Memory B cell (primary cell): Measurements from ENCODE around the gene SHISA6.

ENCODE experiments used
- ATAC-seq: fragments of 150-1000 bp; cut with Tn5 transposase; 2 replicates; pipeline ENCODE4 v1.10.0; 2021; ENCODE audit warnings: low read depth, mild to moderate bottlenecking, moderate library complexity
- DNase-seq, 2 donors: peaks; one replicate each; pipeline ENCODE4 v3.0.0; 2022; ENCODE audit warnings: low spot score in 2 of 2
- H3K27ac Mint-ChIP-seq: one replicate; pipeline ENCODE4 v1.8.0; 2022; ENCODE audit warnings: mild to moderate bottlenecking, moderate library complexity, mixed read lengths
- H3K27me3 Mint-ChIP-seq: one replicate; pipeline ENCODE4 v1.8.0; 2022; ENCODE audit warnings: mixed read lengths
- H3K36me3 Mint-ChIP-seq: one replicate; pipeline ENCODE4 v1.8.0; 2022; ENCODE audit warnings: mild to moderate bottlenecking, mixed read lengths
- H3K4me1 Mint-ChIP-seq: one replicate; pipeline ENCODE4 v1.8.0; 2022; ENCODE audit warnings: mixed read lengths
- H3K4me3 Mint-ChIP-seq: one replicate; pipeline ENCODE4 v1.8.0; 2022; ENCODE audit warnings: mild to moderate bottlenecking, moderate library complexity, mixed read lengths
- H3K9me3 Mint-ChIP-seq: one replicate; pipeline ENCODE4 v1.8.0; 2022; ENCODE audit warnings: mixed read lengths

Gene SHISA6

GRCh38 chr17:11438673-11439072 lies 197.7 kb downstream of the SHISA6 start:
- peaks cover 6% of the 10 kb centered on the region for H3K9me3 Mint-ChIP-seq

DNA sequence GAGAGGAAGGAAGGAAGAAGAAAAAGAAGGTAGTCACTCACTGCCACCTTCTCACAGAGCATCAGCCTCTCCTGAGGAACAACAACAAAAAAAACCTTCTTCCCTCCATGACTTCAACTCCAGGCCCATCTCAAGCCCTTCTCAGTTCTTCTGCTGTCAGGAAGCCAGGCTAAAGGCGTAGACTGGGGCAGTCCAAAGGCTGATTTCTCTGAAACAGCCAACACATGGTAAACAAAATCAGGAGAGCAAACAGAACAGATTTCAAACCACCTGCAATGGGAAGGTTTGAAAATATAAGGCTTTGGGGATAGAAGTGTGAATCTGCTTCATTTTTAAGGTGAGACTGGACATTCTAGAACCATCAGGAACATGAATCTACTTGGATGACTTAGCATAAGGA lies 200.0 kb downstream of the SHISA6 start:
- Mint-ChIP-seq H3K27me3 (peaks cover 3% of the 10 kb centered on the region), H3K27ac (no peak overlapping the region)

More at GRCh38 chr17:11438673-11439072, 197.7 kb downstream of the SHISA6 start:
- DNase-seq, result no peak
- H3K27ac Mint-ChIP-seq, result no peak overlapping the region
- H3K4me3 Mint-ChIP-seq, result no peak overlapping the region
- H3K27me3 Mint-ChIP-seq, result peaks cover 3% of the 10 kb centered on the region
- H3K4me1 Mint-ChIP-seq, result no peaks in the 10 kb centered on the region
- no peaks in the 10 kb centered on the region for H3K36me3 Mint-ChIP-seq
- ATAC-seq, result no peak

GRCh38 chr17:11446316-11446715 lies 205.3 kb downstream of the SHISA6 start:
- H3K9me3 Mint-ChIP-seq, result peaks cover 4% of the 10 kb centered on the region
- ATAC-seq (no peak), DNase-seq (no peak)
- no peaks in the 10 kb centered on the region for H3K4me1 Mint-ChIP-seq
- no peaks in the 10 kb centered on the region for H3K27me3 Mint-ChIP-seq
- no peaks in the 10 kb centered on the region for H3K36me3 Mint-ChIP-seq
- H3K4me3 Mint-ChIP-seq, result no peak overlapping the region
- no peak overlapping the region for H3K27ac Mint-ChIP-seq

More for the DNA sequence above, 200.0 kb downstream of the SHISA6 start:
- no peak for DNase-seq
- Mint-ChIP-seq H3K4me1 (no peaks in the 10 kb centered on the region), H3K9me3 (peaks cover 6% of the 10 kb centered on the region), H3K4me3 (no peak overlapping the region), H3K36me3 (no peaks in the 10 kb centered on the region)
- ATAC-seq, result no peak

GRCh38 chr17:11454096-11454495 lies 213.1 kb downstream of the SHISA6 start:
- Mint-ChIP-seq H3K4me3 (no peak overlapping the region), H3K27me3 (no peaks in the 10 kb centered on the region), H3K36me3 (no peaks in the 10 kb centered on the region), H3K4me1 (no peaks in the 10 kb centered on the region), H3K27ac (no peak overlapping the region), H3K9me3 (peaks cover 7% of the 10 kb centered on the region)
- ATAC-seq (no peak), DNase-seq (no peak)

DNA sequence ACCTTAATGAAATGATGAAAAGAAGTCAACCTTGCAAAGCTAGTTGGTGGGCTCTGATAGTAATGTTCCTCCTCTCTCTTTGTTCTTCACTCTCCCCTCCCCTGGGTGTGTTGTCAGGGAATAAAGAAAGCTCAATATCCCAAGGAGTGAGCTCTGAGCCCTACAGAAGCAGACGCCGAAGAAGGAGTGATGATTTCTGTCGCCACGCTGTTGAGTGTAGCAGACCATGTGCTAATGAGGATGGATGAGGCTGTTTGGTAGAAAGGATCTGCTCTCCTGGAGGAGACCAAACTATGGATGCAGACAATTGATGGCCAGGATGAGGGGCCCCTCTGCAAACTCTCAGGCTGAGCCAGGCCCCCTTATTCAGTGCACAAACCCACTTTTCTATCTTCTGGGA lies 217.3 kb downstream of the SHISA6 start:
- Mint-ChIP-seq H3K27me3 (no peaks in the 10 kb centered on the region), H3K4me3 (no peak overlapping the region), H3K4me1 (no peaks in the 10 kb centered on the region), H3K9me3 (peaks cover 5% of the 10 kb centered on the region), H3K36me3 (no peaks in the 10 kb centered on the region), H3K27ac (no peak overlapping the region)
- ATAC-seq (no peak), DNase-seq (no peak)

GRCh38 chr17:11459861-11460331 lies 218.9 kb downstream of the SHISA6 start:
- H3K4me3 Mint-ChIP-seq, result no peak overlapping the region
- peaks cover 1% of the 10 kb centered on the region for H3K9me3 Mint-ChIP-seq
- DNase-seq, result no peak
- no peak for ATAC-seq
- no peak overlapping the region for H3K27ac Mint-ChIP-seq
- no peaks in the 10 kb centered on the region for H3K4me1 Mint-ChIP-seq
- no peaks in the 10 kb centered on the region for H3K27me3 Mint-ChIP-seq
- H3K36me3 Mint-ChIP-seq, result no peaks in the 10 kb centered on the region

DNA sequence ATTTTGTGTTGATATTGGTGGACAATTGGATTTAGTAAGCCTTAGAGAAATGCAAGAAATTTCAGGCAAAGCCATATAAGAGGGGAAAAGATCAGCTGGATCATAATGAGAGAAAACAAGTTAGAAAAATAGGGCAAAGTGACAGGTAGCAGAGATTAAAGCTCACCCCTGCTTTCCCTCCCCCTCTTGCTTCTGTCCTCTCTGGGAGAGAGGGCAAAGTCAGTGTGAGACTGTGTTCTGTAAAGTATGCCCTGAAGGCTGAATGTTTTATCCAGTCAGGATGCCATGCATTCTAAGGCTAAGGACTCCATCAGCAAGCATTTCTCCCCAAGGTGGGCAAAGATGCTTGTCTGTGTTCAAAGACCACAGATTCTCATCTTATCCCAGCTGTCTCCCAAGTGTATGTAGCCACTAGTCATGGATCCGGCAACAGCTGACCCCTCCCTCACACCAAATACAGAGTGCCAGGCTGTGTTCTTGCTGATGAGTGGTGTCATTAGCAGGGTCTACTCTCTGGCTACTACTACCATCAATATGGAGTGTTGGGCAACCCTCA lies 221.1 kb downstream of the SHISA6 start:
- Mint-ChIP-seq H3K9me3 (peaks cover 3% of the 10 kb centered on the region), H3K36me3 (no peaks in the 10 kb centered on the region), H3K4me3 (no peak overlapping the region), H3K27me3 (no peaks in the 10 kb centered on the region), H3K4me1 (no peaks in the 10 kb centered on the region), H3K27ac (no peak overlapping the region)
- ATAC-seq (no peak), DNase-seq (no peak)

DNA sequence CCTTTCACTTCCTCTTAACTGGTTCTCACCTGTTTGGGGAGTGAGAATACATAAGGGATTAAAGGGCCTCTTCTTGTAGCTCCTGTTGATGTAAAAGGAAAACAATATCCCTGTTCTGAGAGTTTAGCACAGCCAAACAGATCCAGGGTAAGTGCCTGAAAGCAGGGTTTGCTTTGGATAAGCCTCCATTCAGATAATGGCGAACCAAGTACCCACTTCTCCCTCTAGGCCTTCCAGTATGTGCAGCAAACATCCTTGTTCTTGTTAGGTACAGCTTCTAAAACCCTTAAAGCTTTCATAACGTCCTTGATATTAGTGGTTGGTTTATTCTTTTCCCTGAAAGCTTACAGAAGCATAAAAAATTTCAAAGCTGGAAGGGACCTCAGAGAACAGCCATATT lies 226.6 kb downstream of the SHISA6 start:
- Mint-ChIP-seq H3K9me3 (peaks cover 5% of the 10 kb centered on the region), H3K27me3 (no peaks in the 10 kb centered on the region), H3K4me3 (no peak overlapping the region), H3K36me3 (no peaks in the 10 kb centered on the region), H3K27ac (no peak overlapping the region), H3K4me1 (no peaks in the 10 kb centered on the region)
- ATAC-seq (no peak), DNase-seq (no peak)

DNA sequence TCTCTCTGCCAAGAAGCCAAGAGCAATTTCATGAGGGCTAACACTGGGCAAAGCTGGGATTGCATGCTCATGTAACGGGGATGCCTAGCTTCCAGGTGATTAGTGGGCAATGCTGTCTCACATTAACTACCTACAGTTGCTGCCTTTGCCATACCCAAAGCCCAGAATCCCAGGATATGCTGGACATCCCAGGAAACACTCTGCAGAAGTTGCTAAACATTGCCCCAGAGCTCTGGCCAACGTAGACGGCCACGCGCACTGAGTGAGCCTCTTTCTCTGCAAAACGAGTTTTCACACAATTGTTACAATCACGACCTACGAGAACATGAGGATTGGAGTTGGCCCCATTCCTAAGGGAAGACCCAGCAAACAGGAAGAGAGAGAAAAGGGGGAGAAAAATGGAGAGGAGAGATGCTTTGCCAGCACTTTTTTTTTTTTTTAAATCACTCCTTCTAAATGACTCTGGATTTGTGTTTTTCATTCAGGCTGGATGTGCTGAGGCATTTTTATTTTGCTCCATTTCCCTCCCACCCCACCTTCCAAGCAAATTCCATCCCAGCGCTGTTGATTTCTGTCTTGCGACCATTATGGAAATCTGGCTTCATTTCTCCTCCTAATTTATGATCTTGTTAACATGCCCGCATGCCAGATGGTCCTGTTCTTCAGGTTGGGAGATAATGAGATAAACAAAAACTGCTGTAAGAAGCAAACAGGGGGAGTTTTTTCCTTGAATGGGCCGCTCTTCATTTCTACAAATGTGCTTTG lies 244.5 kb downstream of the SHISA6 start:
- Mint-ChIP-seq H3K36me3 (no peaks in the 10 kb centered on the region), H3K4me1 (no peaks in the 10 kb centered on the region), H3K27me3 (no peaks in the 10 kb centered on the region), H3K4me3 (no peak overlapping the region), H3K9me3 (peaks cover 3% of the 10 kb centered on the region), H3K27ac (no peak overlapping the region)
- no peak for DNase-seq
- ATAC-seq, result no peak

- Mint-ChIP-seq H3K27me3 (no peaks in the 10 kb centered on the region), H3K9me3 (peaks cover 3% of the 10 kb centered on the region), H3K4me1 (no peaks in the 10 kb centered on the region), H3K27ac (no peak overlapping the region), H3K36me3 (no peaks in the 10 kb centered on the region), H3K4me3 (no peak overlapping the region)
- DNase-seq, result no peak
- no peak for ATAC-seq
Observed at GRCh38 chr17:11486101-11486867, 245.3 kb downstream of the SHISA6 start.

DNA sequence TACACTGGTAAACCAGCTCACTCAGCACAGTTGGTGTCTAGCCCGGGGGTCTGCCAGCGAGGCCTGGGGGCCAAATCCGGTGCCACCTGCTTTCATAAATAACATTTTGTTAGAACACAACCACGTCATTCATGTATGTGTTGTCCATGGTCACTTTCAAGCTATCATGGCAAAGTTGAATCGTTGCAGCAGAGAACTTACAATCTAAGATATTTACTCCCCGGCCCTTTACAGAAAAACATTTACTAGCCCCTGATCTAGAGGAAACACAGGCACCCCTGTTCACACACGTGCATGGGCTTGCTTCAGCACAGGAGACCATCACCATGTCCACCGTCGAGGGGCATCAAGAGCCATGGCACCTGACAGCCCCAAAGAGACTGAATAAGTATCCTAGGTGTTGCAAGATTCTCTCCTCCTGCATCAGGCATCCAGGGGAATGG lies 245.9 kb downstream of the SHISA6 start:
- Mint-ChIP-seq H3K9me3 (peaks cover 4% of the 10 kb centered on the region), H3K27me3 (no peaks in the 10 kb centered on the region), H3K4me1 (no peaks in the 10 kb centered on the region), H3K27ac (no peak overlapping the region), H3K4me3 (no peak overlapping the region), H3K36me3 (no peaks in the 10 kb centered on the region)
- DNase-seq, result no peak
- no peak for ATAC-seq

DNA sequence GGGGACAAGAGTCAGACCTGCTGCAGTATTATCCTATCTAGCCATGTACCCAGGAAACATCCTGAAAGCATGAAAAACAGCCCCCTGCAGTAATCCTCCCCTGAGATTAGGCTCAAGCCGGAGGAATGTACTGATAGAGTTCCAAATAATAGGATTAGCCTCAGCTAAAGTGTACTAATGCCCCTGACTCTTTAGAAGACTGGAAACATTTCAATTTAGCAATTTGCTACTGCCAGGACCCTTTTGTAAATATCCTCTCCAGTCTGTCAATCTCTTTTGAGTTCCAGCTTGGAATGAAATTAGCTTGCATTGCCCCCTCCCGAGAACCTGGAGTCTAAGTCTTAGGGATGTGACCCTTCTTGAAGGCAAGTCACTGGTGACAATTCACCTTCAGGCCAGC lies 246.5 kb downstream of the SHISA6 start:
- no peak overlapping the region for H3K4me3 Mint-ChIP-seq

GRCh38 chr17:11488407-11488806 lies 247.4 kb downstream of the SHISA6 start:
- peaks cover 5% of the 10 kb centered on the region for H3K9me3 Mint-ChIP-seq
- no peaks in the 10 kb centered on the region for H3K4me1 Mint-ChIP-seq
- H3K36me3 Mint-ChIP-seq, result no peaks in the 10 kb centered on the region
- DNase-seq, result no peak
- H3K27ac Mint-ChIP-seq, result no peak overlapping the region
- H3K4me3 Mint-ChIP-seq, result no peak overlapping the region
- no peaks in the 10 kb centered on the region for H3K27me3 Mint-ChIP-seq
- ATAC-seq, result no peak

More for the DNA sequence above, 246.5 kb downstream of the SHISA6 start:
- peaks cover 5% of the 10 kb centered on the region for H3K9me3 Mint-ChIP-seq
- H3K36me3 Mint-ChIP-seq, result no peaks in the 10 kb centered on the region
- no peaks in the 10 kb centered on the region for H3K4me1 Mint-ChIP-seq
- no peaks in the 10 kb centered on the region for H3K27me3 Mint-ChIP-seq
- no peak overlapping the region for H3K27ac Mint-ChIP-seq
- ATAC-seq (no peak), DNase-seq (no peak)

DNA sequence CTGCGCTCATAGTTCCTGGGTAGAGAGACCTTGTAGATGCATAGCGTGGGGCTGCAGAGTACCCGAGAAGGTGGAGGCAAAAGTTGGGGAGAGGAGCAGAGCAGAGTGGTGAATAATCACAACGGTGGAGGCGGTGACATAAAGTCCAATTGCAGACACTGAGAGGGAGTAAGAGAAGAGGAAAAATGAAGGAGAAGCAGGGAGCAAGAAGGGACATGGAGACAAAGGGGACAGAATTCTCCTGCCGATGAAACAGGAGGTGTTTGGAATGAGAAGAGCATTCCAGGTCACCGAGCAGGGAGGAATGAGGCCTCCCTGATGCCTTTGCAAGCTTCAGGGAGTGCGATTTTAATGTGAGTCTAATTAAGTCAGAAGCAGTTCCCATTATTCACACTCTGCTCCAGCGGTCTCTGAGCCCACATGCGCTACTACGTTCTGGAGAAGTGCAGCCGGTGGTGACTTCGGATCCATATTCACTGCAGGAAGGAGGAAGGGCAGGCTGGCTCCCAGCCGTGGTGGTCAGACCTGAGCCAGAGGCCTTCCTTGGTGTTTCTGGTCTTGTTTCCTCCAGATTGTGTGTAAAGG lies 249.2 kb downstream of the SHISA6 start:
- Mint-ChIP-seq H3K4me1 (no peaks in the 10 kb centered on the region), H3K4me3 (no peak overlapping the region), H3K27me3 (no peaks in the 10 kb centered on the region), H3K9me3 (peaks cover 5% of the 10 kb centered on the region), H3K36me3 (no peaks in the 10 kb centered on the region), H3K27ac (no peak overlapping the region)
- no peak for DNase-seq
- no peak for ATAC-seq
